ENCODE results near the gene L3MBTL4. TPM values are rescaled to one million over a fixed set of nuclear protein-coding genes. Genes with fewer than 3 reads are reported as not detected.

The L3MBTL4 gene
- total RNA-seq, 4 donors from 2014 or later = 0.40 to 3.8 (median 0.76) TPM

- no peaks in the 10 kb centered on the region for H3K9me3 ChIP-seq
- in situ Hi-C loops (cut with MboI; ENCODE audit: low sequenced_read_pairs in 4 of 4) (no loop called here), intact Hi-C loops (cut with DNase I; ENCODE audit: low total_unique reads) (no loop called here)
- ATAC-seq = no peak
- no peak overlapping the region for H3K27ac ChIP-seq
- H3K27me3 ChIP-seq = no peaks in the 10 kb centered on the region
- no peak for DNase-seq
- TF ChIP-seq POLR2A (IDR thresholded peaks at IDR 0.05) (no peak), CTCF (IDR thresholded peaks at IDR 0.05 in 4 of 5, conservative IDR thresholded peaks at IDR 0.05 in 1 of 5) (no peak)
- no peak overlapping the region for H3K4me3 ChIP-seq
- H3K36me3 ChIP-seq = no peaks in the 10 kb centered on the region
- H3K4me1 ChIP-seq = no peaks in the 10 kb centered on the region
These were observed 9.3 kb downstream of the L3MBTL4 start for GRCh38 chr18:6405237-6406074.

DNA sequence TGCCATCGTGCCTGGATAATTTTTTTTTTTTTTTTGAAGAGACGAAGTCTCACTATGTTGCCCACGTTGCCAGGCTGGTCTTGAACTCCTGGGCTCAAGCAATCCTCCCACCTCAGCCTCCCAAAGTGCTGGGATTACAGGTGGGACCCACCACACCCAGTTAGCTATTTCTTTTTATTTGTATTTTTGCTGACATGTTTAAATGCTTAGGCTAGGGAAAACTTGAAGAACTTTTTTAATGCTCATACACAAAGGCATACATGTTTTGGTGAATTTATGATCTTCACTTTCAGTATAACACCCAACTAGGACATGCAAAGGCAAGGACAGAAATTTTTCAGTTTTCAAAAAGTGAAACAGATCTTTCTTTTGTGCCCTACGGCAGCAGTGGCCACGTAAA is 9.9 kb downstream of the L3MBTL4 start:
- DNase-seq (no peak), ATAC-seq (no peak)
- H3K4me1 ChIP-seq = no peaks in the 10 kb centered on the region
- H3K27me3 ChIP-seq = no peaks in the 10 kb centered on the region
- H3K4me3 ChIP-seq = no peak overlapping the region
- intact Hi-C loops (cut with DNase I; ENCODE audit: low total_unique reads) = no loop called here
- in situ Hi-C loops (cut with MboI; ENCODE audit: low sequenced_read_pairs in 4 of 4) = no loop called here
- TF ChIP-seq POLR2A (IDR thresholded peaks at IDR 0.05) (no peak), CTCF (IDR thresholded peaks at IDR 0.05 in 4 of 5, conservative IDR thresholded peaks at IDR 0.05 in 1 of 5) (no peak)
- no peaks in the 10 kb centered on the region for H3K36me3 ChIP-seq
- no peaks in the 10 kb centered on the region for H3K9me3 ChIP-seq
- H3K27ac ChIP-seq = no peak overlapping the region

GRCh38 chr18:6401687-6402086 is 13.0 kb downstream of the L3MBTL4 start:
- Histone ChIP-seq H3K27me3 (no peaks in the 10 kb centered on the region), H3K9me3 (no peaks in the 10 kb centered on the region), H3K4me3 (no peak overlapping the region), H3K4me1 (no peaks in the 10 kb centered on the region), H3K36me3 (no peaks in the 10 kb centered on the region), H3K27ac (no peak overlapping the region)
- no peak for ATAC-seq
- in situ Hi-C loops (cut with MboI; ENCODE audit: low sequenced_read_pairs in 4 of 4) = no loop called here
- TF ChIP-seq POLR2A (IDR thresholded peaks at IDR 0.05) (no peak), CTCF (IDR thresholded peaks at IDR 0.05 in 4 of 5, conservative IDR thresholded peaks at IDR 0.05 in 1 of 5) (no peak)
- intact Hi-C loops (cut with DNase I; ENCODE audit: low total_unique reads) = no loop called here
- DNase-seq = no peak

- H3K4me1 ChIP-seq = no peaks in the 10 kb centered on the region
- intact Hi-C loops (cut with DNase I; ENCODE audit: low total_unique reads) = no loop called here
- H3K36me3 ChIP-seq = no peaks in the 10 kb centered on the region
- DNase-seq (no peak), ATAC-seq (no peak)
- H3K27me3 ChIP-seq = no peaks in the 10 kb centered on the region
- TF ChIP-seq CTCF (IDR thresholded peaks at IDR 0.05 in 4 of 5, conservative IDR thresholded peaks at IDR 0.05 in 1 of 5) = no peak
- TF ChIP-seq POLR2A (IDR thresholded peaks at IDR 0.05) = no peak
- no peak overlapping the region for H3K4me3 ChIP-seq
- no peak overlapping the region for H3K27ac ChIP-seq
- in situ Hi-C loops (cut with MboI; ENCODE audit: low sequenced_read_pairs in 4 of 4) = loop anchor here in 1 of 4 donors (25.0 kb wide), 1 partner anchor 137 kb away; no protein-coding TSS in a partner anchor
- H3K9me3 ChIP-seq = no peaks in the 10 kb centered on the region
These were observed 14.9 kb downstream of the L3MBTL4 start for GRCh38 chr18:6399776-6400175.

Data from gastrocnemius medialis (tissue), 4 donors.